HepG2 (cell line): Measurements from ENCODE around the gene GLG1. TPM values are rescaled to one million over a fixed set of nuclear protein-coding genes. Genes with fewer than 3 reads are reported as not detected.

ENCODE experiments used
- ATAC-seq: fragments of 200-7000 bp; cut with Tn5 transposase; 3 replicates; pipeline ENCODE4 v1.9.1; 2020; ENCODE audit warnings: mild to moderate bottlenecking, moderate library complexity
- BruUV-seq: library from RNA; stranded (reverse); fragments of 400-500 nt; replicated peaks from 2 replicates; lab custom pipeline; 2021; lab: Mats Ljungman, UMichigan
- CTCF ChIA-PET: fragments of 300-600 bp; formaldehyde crosslinking; extraction: SDS; loops from one replicate; lab custom pipeline; 2021; ENCODE audit warnings: low total read pairs, inconsistent platforms, low intra/inter-chr PET ratio; lab: Yijun Ruan, JAX
- POLR2A ChIA-PET: fragments of 350-600 bp; sonication (Branson Sonifier 250); formaldehyde crosslinking; loops from one replicate; lab custom pipeline; 2020; ENCODE audit warnings: antibody characterized with exemption, inconsistent platforms; lab: Yijun Ruan, JAX
- DNase-seq: peaks from one replicate; pipeline ENCODE4 v3.0.0-alpha.2; 2015; ENCODE audit warnings: low spot score
- FAIRE-seq: peaks from 3 replicates; lab custom pipeline; 2011; peaks lifted over from hg19 to GRCh38; lab: Jason Lieb, UNC
- H2AFZ ChIP-seq: one replicate; pipeline ENCODE4 v1.6.1; 2011; ENCODE audit warnings: low read length, inconsistent platforms
- H3K27ac ChIP-seq: fragments of 300-600 bp; 3 replicates; pipeline ENCODE4 v1.8.0; 2011; ENCODE audit warnings: mixed run types, mild to moderate bottlenecking, mixed read lengths, low read length, inconsistent platforms; ENCODE audit not compliant: insufficient read depth; ENCODE audit errors: extremely low read length
- H3K27me3 ChIP-seq, 2 experiments: fragments of 200-600 bp in 1 of 2; 2 replicates in 1 of 2; 3 replicates in 1 of 2; pipeline versions ENCODE4 v1.6.0 to v1.8.0; 2011; ENCODE audit warnings: low read length in 2 of 2, mild to moderate bottlenecking in 2 of 2, moderate library complexity in 2 of 2, inconsistent platforms in 1 of 2; ENCODE audit not compliant: insufficient read depth in 2 of 2, control insufficient read depth in 1 of 2
- H3K36me3 ChIP-seq, 2 experiments: fragments of 200-600 bp in 1 of 2; replicated peaks in 1 of 2; 2 replicates in 1 of 2; 3 replicates in 1 of 2; pipeline versions ENCODE4 v1.5.1 to v1.8.0; 2011; ENCODE audit warnings: low read length in 2 of 2, inconsistent platforms in 1 of 2; ENCODE audit not compliant: insufficient read depth in 2 of 2, control insufficient read depth in 1 of 2
- H3K4me1 ChIP-seq: 2 replicates; pipeline ENCODE4 v1.5.1; 2012; ENCODE audit warnings: low read length, inconsistent platforms; ENCODE audit not compliant: insufficient read depth
- H3K4me2 ChIP-seq: 2 replicates; pipeline ENCODE4 v1.6.0; 2011; ENCODE audit warnings: low read depth, low read length, inconsistent platforms
- H3K4me3 ChIP-seq, 3 experiments: fragments of 200-600 bp in 1 of 3; sonication (generic), shearing (Covaris generic) in 1 of 3; replicated peaks in 1 of 3; 2 replicates each; pipeline ENCODE4 v1.5.1; 2011 to 2016; ENCODE audit warnings: low read length in 3 of 3, inconsistent platforms in 2 of 3, low read depth in 2 of 3, mild to moderate bottlenecking in 2 of 3, control low read depth in 1 of 3, mixed read lengths in 1 of 3; ENCODE audit not compliant: insufficient read depth in 1 of 3
- H3K79me2 ChIP-seq: one replicate; pipeline ENCODE4 v1.6.1; 2011; ENCODE audit warnings: low read length, inconsistent platforms; ENCODE audit not compliant: insufficient read depth
- H3K9ac ChIP-seq: 2 replicates; pipeline ENCODE4 v1.6.0; 2011; ENCODE audit warnings: mild to moderate bottlenecking, low read depth, low read length, inconsistent platforms; ENCODE audit not compliant: insufficient read depth
- H3K9me3 ChIP-seq: 2 replicates; pipeline ENCODE4 v1.5.1; 2012; ENCODE audit warnings: mild to moderate bottlenecking, low read length
- H4K20me1 ChIP-seq: 2 replicates; pipeline ENCODE4 v1.6.0; 2011; ENCODE audit warnings: inconsistent platforms, mild to moderate bottlenecking, low read length, moderate library complexity; ENCODE audit not compliant: insufficient read depth
- ARID2 ChIP-seq: sonication (generic); formaldehyde crosslinking; IDR thresholded peaks from 2 replicates; pipeline ENCODE4 v1.8.1; 2022; ENCODE audit warnings: mild to moderate bottlenecking, missing genetic modification reagents, borderline replicate concordance
- FOXK1 ChIP-seq: sonication (generic); formaldehyde crosslinking; IDR thresholded peaks from 2 replicates; pipeline ENCODE4 v1.4.0; 2020; ENCODE audit warnings: low read depth, missing genetic modification reagents, borderline replicate concordance
- GATAD2A ChIP-seq: IDR thresholded peaks from 2 replicates; pipeline ENCODE4 v1.6.1; 2016
- GLI4 ChIP-seq: sonication (generic); formaldehyde crosslinking; IDR thresholded peaks from 2 replicates; pipeline ENCODE4 v1.5.1; 2020; ENCODE audit warnings: missing genetic modification reagents, mild to moderate bottlenecking, moderate library complexity, borderline replicate concordance
- HMG20A ChIP-seq: IDR thresholded peaks from 2 replicates; pipeline ENCODE4 v1.6.1; 2016; ENCODE audit warnings: borderline replicate concordance
- NFATC3 ChIP-seq: sonication (generic); formaldehyde crosslinking; IDR thresholded peaks from 2 replicates; pipeline ENCODE4 v1.5.1; 2020; ENCODE audit warnings: mild to moderate bottlenecking, missing genetic modification reagents
- RFXAP ChIP-seq: sonication (generic); formaldehyde crosslinking; IDR thresholded peaks from 2 replicates; pipeline ENCODE4 v1.4.0; 2020; ENCODE audit warnings: missing genetic modification reagents, borderline replicate concordance
- U2AF1 ChIP-seq: fragments of 200-400 bp; formaldehyde crosslinking; optimal IDR thresholded peaks from 2 replicates; pipeline ENCODE3; 2017; ENCODE audit warnings: mild to moderate bottlenecking, low read depth, low read length
- XBP1 ChIP-seq: sonication (generic); formaldehyde crosslinking; IDR thresholded peaks from 2 replicates; pipeline ENCODE4 v1.5.0; 2020; ENCODE audit warnings: missing genetic modification reagents
- ZFP36L1 ChIP-seq: sonication (generic); formaldehyde crosslinking; IDR thresholded peaks from 2 replicates; pipeline ENCODE4 v1.8.0; 2022; ENCODE audit warnings: mild to moderate bottlenecking, missing genetic modification reagents, moderate library complexity
- ZIK1 ChIP-seq: sonication (generic); formaldehyde crosslinking; IDR thresholded peaks from 2 replicates; pipeline ENCODE4 v1.5.0; 2020; ENCODE audit warnings: mild to moderate bottlenecking, low read depth, missing genetic modification reagents, borderline replicate concordance
- ZNF12 ChIP-seq: sonication (generic); formaldehyde crosslinking; IDR thresholded peaks from 2 replicates; pipeline ENCODE4 v1.5.0; 2020; ENCODE audit warnings: missing genetic modification reagents
- ZNF335 ChIP-seq: sonication (generic); formaldehyde crosslinking; IDR thresholded peaks from 2 replicates; pipeline ENCODE4 v1.4.0; 2020; ENCODE audit warnings: missing genetic modification reagents
- ZZZ3 ChIP-seq: sonication (generic); formaldehyde crosslinking; IDR thresholded peaks from 2 replicates; pipeline ENCODE4 v1.4.0; 2020; ENCODE audit warnings: missing genetic modification reagents, mild to moderate bottlenecking, borderline replicate concordance
- WGBS: methylation state at CpG from one replicate; pipeline ENCODE4 v1.1.6; 2017; ENCODE audit warnings: low lambda C conversion rate; 5-methylcytosine and 5-hydroxymethylcytosine counted together
- in situ Hi-C: cut with HindIII; loops from 2 replicates; pipeline ENCODE4 v1.10.0; 2017; ENCODE audit warnings: low pct_unique_long_range_greater_than_20kb; ENCODE audit not compliant: extremely low pct_ligation_motif_present
- intact Hi-C: fragments of 100-400 bp; cut with micrococcal nuclease; formaldehyde crosslinking; loops from one replicate; pipeline ENCODE4 v1.10.0; 2022; ENCODE audit not compliant: unreplicated experiment
- polyA plus RNA-seq, 8 experiments: library from polyadenylated mRNA; depleted of rRNA in 3 of 8; stranded (reverse) in 7 of 8; unstranded in 1 of 8; fragments of >200 nt; fragmentation: Illumina TruSeq in 4 of 8; extraction: Trizol in 4 of 8; gene quantifications; 2 replicates each; pipeline versions ENCODE4 v1.2.1 to v1.2.3, GENCODE V29; 2011 to 2016; ENCODE audit warnings: low read depth in 4 of 8, missing spikeins in 1 of 8, mixed read lengths in 1 of 8; ENCODE audit not compliant: insufficient read depth in 1 of 8
- total RNA-seq, 5 experiments: library from RNA; depleted of rRNA; stranded (reverse); fragments of >200 nt; fragmentation: Illumina TruSeq; extraction: Trizol; gene quantifications; 2 replicates each; pipeline ENCODE4 v1.2.3, GENCODE V29; 2016; ENCODE audit warnings: low read depth in 1 of 5
- TF ChIP-seq, protein P1 (sequence below): sonication (generic); formaldehyde crosslinking; IDR thresholded peaks from 2 replicates; pipeline ENCODE4 v1.4.0; 2020; ENCODE audit warnings: missing genetic modification reagents
- TF ChIP-seq, protein P2 (sequence below): sonication (generic); formaldehyde crosslinking; IDR thresholded peaks from 2 replicates; pipeline ENCODE4 v1.5.1; 2020; ENCODE audit warnings: mild to moderate bottlenecking, missing genetic modification reagents, borderline replicate concordance
- TF ChIP-seq, protein P3 (sequence below): sonication (generic); formaldehyde crosslinking; IDR thresholded peaks from 2 replicates; pipeline ENCODE4 v1.4.0; 2020; ENCODE audit warnings: missing genetic modification reagents

The GLG1 gene
- total and polyA plus RNA-seq, 2 of the 13 experiments (the other 11 are each of a cell fraction or from before 2014, with no cell fraction given): 87.7 to 141 TPM

DNA sequence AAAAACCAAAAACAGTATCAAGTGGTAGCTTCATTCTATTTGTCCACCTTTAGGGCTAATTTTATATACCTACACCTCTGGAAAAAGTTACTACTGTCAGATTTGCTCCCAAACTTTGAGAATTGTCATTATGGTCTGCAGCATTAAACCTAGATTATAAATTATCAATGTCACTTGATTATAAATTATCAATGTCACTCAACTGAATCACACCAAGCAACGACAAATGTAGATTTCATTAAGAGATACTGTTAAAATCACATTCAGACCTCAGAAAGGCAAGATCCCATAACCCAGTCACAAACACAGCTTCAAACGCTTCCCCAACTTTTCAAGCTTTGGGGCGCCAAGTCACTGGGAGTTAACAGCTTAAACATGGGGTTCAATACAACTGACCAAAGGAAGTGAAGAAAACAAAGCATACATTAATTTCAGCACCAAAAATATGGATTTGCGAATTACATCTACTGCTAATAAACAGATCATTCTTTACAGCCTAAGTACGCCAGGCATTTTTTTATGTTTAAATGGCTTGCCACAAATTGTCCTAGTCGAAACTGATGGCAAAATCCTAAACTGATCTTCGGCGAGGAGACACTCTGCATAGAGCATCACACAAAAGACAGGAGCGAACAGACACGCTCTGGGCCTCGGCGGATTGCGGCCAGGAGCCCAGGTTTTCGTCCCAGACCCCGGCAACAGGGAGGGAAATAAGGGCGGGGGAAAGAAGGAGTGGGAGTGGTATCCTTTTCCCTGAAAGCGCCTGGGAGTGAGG lies 981 bp downstream of the GLG1 start:
- peak overlapping the region; percentile 73 to 99 (median 89) for H3K4me3 ChIP-seq
- BruUV-seq: no TSS peak
- DNase-seq (no peak), ATAC-seq (peak; percentile 49), FAIRE-seq (no peak)
- CTCF ChIA-PET: no interaction called here
- H3K27me3 ChIP-seq: peaks cover 0 to 3% of the 10 kb centered on the region in 2 experiments; a peak in 1 of 5 replicates
- 1% methylated on average over 17 of the region's 17 CpGs for WGBS
- peaks cover 41% of the 10 kb centered on the region for H4K20me1 ChIP-seq
- H2AFZ ChIP-seq: no peak overlapping the region
- H3K4me2 ChIP-seq: peak overlapping the region; percentile 88
- peaks cover 55% of the 10 kb centered on the region for H3K79me2 ChIP-seq
- no peaks in the 10 kb centered on the region for H3K36me3 ChIP-seq
- peaks cover 57% of the 10 kb centered on the region for H3K4me1 ChIP-seq
- in situ Hi-C loops (no loop called here), intact Hi-C loops (loop anchor here (5.0 to 10.0 kb wide), 3 partner anchors 34 to 131 kb away; no protein-coding TSS in a partner anchor)
- peak overlapping the region; percentile 81 for H3K27ac ChIP-seq
- POLR2A ChIA-PET: interaction anchor here (0.6 to 2.5 kb wide), 10 partner anchors 8 to 309 kb away, joined by 3 to 26 read pairs (median 4); no protein-coding TSS in a partner anchor
- peak overlapping the region; percentile 90 for H3K9ac ChIP-seq
- no peaks in the 10 kb centered on the region for H3K9me3 ChIP-seq
- TF ChIP-seq XBP1: no peak
- TF ChIP-seq, protein P1, sequence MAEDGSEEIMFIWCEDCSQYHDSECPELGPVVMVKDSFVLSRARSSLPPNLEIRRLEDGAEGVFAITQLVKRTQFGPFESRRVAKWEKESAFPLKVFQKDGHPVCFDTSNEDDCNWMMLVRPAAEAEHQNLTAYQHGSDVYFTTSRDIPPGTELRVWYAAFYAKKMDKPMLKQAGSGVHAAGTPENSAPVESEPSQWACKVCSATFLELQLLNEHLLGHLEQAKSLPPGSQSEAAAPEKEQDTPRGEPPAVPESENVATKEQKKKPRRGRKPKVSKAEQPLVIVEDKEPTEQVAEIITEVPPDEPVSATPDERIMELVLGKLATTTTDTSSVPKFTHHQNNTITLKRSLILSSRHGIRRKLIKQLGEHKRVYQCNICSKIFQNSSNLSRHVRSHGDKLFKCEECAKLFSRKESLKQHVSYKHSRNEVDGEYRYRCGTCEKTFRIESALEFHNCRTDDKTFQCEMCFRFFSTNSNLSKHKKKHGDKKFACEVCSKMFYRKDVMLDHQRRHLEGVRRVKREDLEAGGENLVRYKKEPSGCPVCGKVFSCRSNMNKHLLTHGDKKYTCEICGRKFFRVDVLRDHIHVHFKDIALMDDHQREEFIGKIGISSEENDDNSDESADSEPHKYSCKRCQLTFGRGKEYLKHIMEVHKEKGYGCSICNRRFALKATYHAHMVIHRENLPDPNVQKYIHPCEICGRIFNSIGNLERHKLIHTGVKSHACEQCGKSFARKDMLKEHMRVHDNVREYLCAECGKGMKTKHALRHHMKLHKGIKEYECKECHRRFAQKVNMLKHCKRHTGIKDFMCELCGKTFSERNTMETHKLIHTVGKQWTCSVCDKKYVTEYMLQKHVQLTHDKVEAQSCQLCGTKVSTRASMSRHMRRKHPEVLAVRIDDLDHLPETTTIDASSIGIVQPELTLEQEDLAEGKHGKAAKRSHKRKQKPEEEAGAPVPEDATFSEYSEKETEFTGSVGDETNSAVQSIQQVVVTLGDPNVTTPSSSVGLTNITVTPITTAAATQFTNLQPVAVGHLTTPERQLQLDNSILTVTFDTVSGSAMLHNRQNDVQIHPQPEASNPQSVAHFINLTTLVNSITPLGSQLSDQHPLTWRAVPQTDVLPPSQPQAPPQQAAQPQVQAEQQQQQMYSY (CRISPR knock-in tag): no peak
- TF ChIP-seq, protein P2, sequence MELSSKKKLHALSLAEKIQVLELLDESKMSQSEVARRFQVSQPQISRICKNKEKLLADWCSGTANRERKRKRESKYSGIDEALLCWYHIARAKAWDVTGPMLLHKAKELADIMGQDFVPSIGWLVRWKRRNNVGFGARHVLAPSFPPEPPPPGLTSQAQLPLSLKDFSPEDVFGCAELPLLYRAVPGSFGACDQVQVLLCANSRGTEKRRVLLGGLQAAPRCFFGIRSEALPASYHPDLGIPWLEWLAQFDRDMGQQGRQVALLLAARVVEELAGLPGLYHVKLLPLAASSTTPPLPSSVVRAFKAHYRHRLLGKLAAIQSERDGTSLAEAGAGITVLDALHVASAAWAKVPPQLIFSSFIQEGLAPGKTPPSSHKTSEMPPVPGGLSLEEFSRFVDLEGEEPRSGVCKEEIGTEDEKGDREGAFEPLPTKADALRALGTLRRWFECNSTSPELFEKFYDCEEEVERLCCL (CRISPR knock-in tag): no peak
- peak; percentile 4 for TF ChIP-seq U2AF1
- no peak for TF ChIP-seq ZNF335 (CRISPR knock-in tag)
- no peak for TF ChIP-seq RFXAP (CRISPR knock-in tag)
- TF ChIP-seq NFATC3 (CRISPR knock-in tag): 0 out of 2 replicates have a peak, but pooled peaks have one; percentile 32
- TF ChIP-seq HMG20A (CRISPR knock-in tag): no peak
- no peak for TF ChIP-seq ZZZ3 (CRISPR knock-in tag)
- no peak for TF ChIP-seq ZNF12 (CRISPR knock-in tag)
- TF ChIP-seq ZIK1: no peak
- no peak for TF ChIP-seq FOXK1 (CRISPR knock-in tag)
- no peak for TF ChIP-seq GATAD2A (CRISPR knock-in tag)
- peak; percentile 61; the same call in 1 of the 2 replicates for TF ChIP-seq GLI4 (CRISPR knock-in tag)
- no peak for TF ChIP-seq ARID2 (CRISPR knock-in tag)
- no peak for TF ChIP-seq ZFP36L1
- TF ChIP-seq, protein P3, sequence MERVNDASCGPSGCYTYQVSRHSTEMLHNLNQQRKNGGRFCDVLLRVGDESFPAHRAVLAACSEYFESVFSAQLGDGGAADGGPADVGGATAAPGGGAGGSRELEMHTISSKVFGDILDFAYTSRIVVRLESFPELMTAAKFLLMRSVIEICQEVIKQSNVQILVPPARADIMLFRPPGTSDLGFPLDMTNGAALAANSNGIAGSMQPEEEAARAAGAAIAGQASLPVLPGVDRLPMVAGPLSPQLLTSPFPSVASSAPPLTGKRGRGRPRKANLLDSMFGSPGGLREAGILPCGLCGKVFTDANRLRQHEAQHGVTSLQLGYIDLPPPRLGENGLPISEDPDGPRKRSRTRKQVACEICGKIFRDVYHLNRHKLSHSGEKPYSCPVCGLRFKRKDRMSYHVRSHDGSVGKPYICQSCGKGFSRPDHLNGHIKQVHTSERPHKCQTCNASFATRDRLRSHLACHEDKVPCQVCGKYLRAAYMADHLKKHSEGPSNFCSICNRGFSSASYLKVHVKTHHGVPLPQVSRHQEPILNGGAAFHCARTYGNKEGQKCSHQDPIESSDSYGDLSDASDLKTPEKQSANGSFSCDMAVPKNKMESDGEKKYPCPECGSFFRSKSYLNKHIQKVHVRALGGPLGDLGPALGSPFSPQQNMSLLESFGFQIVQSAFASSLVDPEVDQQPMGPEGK (CRISPR knock-in tag): no peak
